DMS114 treated with DMSO at 0.1 percent for 48 hours (cell line): Measurements from ENCODE around the gene PPFIA3.
"Not testable (repeated sequence)": the region's sequence is repeated elsewhere in the genome, so short reads cannot be mapped to it uniquely, and the experiment has no call there.

Experiments used
- DNase-seq: peaks from one replicate; lab custom pipeline; 2025; ENCODE audit not compliant: unreplicated experiment; lab: John Stamatoyannopoulos, UW

PPFIA3 gene

GRCh38 chr19:49123285-49123684 lies 3.9 kb downstream of the PPFIA3 start:
- DNase-seq: not testable (repeated sequence)

- DNase-seq: no peak
Measured at GRCh38 chr19:49125025-49125731, 5.8 kb downstream of the PPFIA3 start.

GRCh38 chr19:49126575-49126974 lies 7.2 kb downstream of the PPFIA3 start:
- DNase-seq: no peak

- not testable (repeated sequence) for DNase-seq
Measured at GRCh38 chr19:49127225-49127624, 7.9 kb downstream of the PPFIA3 start.

GRCh38 chr19:49127674-49128544 lies 8.6 kb downstream of the PPFIA3 start:
- DNase-seq: peak; percentile 77

GRCh38 chr19:49128545-49129237 lies 9.3 kb downstream of the PPFIA3 start:
- DNase-seq: no peak

- no peak for DNase-seq
Measured at GRCh38 chr19:49129238-49129583, 9.9 kb downstream of the PPFIA3 start.

GRCh38 chr19:49130325-49130724 lies 11.0 kb downstream of the PPFIA3 start:
- no peak for DNase-seq

GRCh38 chr19:49132974-49133609 lies 13.7 kb downstream of the PPFIA3 start:
- no peak for DNase-seq

GRCh38 chr19:49133621-49134454 lies 14.5 kb downstream of the PPFIA3 start:
- no peak for DNase-seq

GRCh38 chr19:49135686-49136085 lies 16.3 kb downstream of the PPFIA3 start:
- DNase-seq: no peak

- DNase-seq: no peak
Measured at GRCh38 chr19:49136771-49137171, 17.4 kb downstream of the PPFIA3 start.

- no peak for DNase-seq
Measured at GRCh38 chr19:49140951-49141350, 21.6 kb downstream of the PPFIA3 start.

- DNase-seq: no peak
Measured at GRCh38 chr19:49141352-49141751, 22.0 kb downstream of the PPFIA3 start.

- DNase-seq: no peak
Measured at GRCh38 chr19:49142866-49143335, 23.6 kb downstream of the PPFIA3 start.

GRCh38 chr19:49145573-49146407 lies 26.4 kb downstream of the PPFIA3 start:
- DNase-seq: no peak

- DNase-seq: not testable (repeated sequence)
Measured at GRCh38 chr19:49146408-49146770, 27.0 kb downstream of the PPFIA3 start.

GRCh38 chr19:49148044-49148682 lies 28.8 kb downstream of the PPFIA3 start:
- DNase-seq: no peak
